HepG2 (cell line): ENCODE data around the gene XPO5. TPM values are rescaled to one million over a fixed set of nuclear protein-coding genes. Genes with fewer than 3 reads are reported as not detected.
A peak's percentile ranks its signal among the peaks of the same experiment; 100 is the strongest.

Experiments
- CENPT ChIP-seq: sonication (generic); formaldehyde crosslinking; IDR thresholded peaks from 2 replicates; pipeline ENCODE4 v1.8.0; 2022; ENCODE audit warnings: low read depth, mild to moderate bottlenecking, moderate library complexity, missing genetic modification reagents
- CTCF ChIP-seq: sonication (generic); formaldehyde crosslinking; IDR thresholded peaks from 2 replicates; pipeline ENCODE4 v1.5.0; 2020; ENCODE audit warnings: mild to moderate bottlenecking, missing genetic modification reagents, moderate library complexity
- KAT2B ChIP-seq: fragments of 150-350 bp; IDR thresholded peaks from 2 replicates; pipeline ENCODE4 v1.6.1; 2014; ENCODE audit warnings: low read depth, low read length, borderline replicate concordance
- MED8 ChIP-seq: sonication (generic); formaldehyde crosslinking; IDR thresholded peaks from 2 replicates; pipeline ENCODE4 v1.8.1; 2023; ENCODE audit warnings: mild to moderate bottlenecking, missing genetic modification reagents; ENCODE audit not compliant: insufficient replicate concordance
- MIXL1 ChIP-seq: IDR thresholded peaks from 2 replicates; pipeline ENCODE4 v1.6.1; 2016
- MTF1 ChIP-seq: sonication (generic); formaldehyde crosslinking; IDR thresholded peaks from 2 replicates; pipeline ENCODE4 v1.5.0; 2020; ENCODE audit warnings: missing genetic modification reagents
- PATZ1 ChIP-seq: sonication (generic); formaldehyde crosslinking; IDR thresholded peaks from 2 replicates; pipeline ENCODE4 v1.4.0; 2020; ENCODE audit warnings: missing genetic modification reagents
- RBFOX2 ChIP-seq: fragments of 200-400 bp; formaldehyde crosslinking; IDR thresholded peaks from 2 replicates; pipeline ENCODE4 v1.6.1; 2017; ENCODE audit warnings: low read depth, mild to moderate bottlenecking, low read length
- SOX13 ChIP-seq, 3 experiments: fragments of 450-650 bp in 1 of 3; sonication (generic) in 1 of 3; formaldehyde crosslinking in 1 of 3; IDR thresholded peaks in 2 of 3; conservative IDR thresholded peaks in 1 of 3; 2 replicates each; pipeline versions ENCODE4 v1.5.0 to v1.6.1; 2016 to 2020; ENCODE audit warnings: antibody characterized with exemption in 1 of 3, mild to moderate bottlenecking in 1 of 3, missing compliant biosample characterization in 1 of 3, missing genetic modification reagents in 1 of 3, moderate library complexity in 1 of 3
- TAF15 ChIP-seq: fragments of 200-400 bp; formaldehyde crosslinking; IDR thresholded peaks from one replicate; pipeline ENCODE4 v1.6.1; 2018; ENCODE audit warnings: mild to moderate bottlenecking, low read depth, low read length; ENCODE audit not compliant: poor library complexity, severe bottlenecking
- TEAD2 ChIP-seq: sonication (generic); formaldehyde crosslinking; IDR thresholded peaks from 2 replicates; pipeline ENCODE4 v1.9.0; 2021; ENCODE audit warnings: missing genetic modification reagents
- YEATS2 ChIP-seq: sonication (generic); formaldehyde crosslinking; IDR thresholded peaks from 2 replicates; pipeline ENCODE4 v1.4.0; 2020; ENCODE audit warnings: missing genetic modification reagents, borderline replicate concordance
- ZBTB7B ChIP-seq: sonication (generic); formaldehyde crosslinking; IDR thresholded peaks from 2 replicates; pipeline ENCODE4 v1.4.0; 2020; ENCODE audit warnings: missing genetic modification reagents
- ZMAT3 ChIP-seq: sonication (generic); formaldehyde crosslinking; conservative IDR thresholded peaks from 2 replicates; pipeline ENCODE4 v1.7.0; 2021; ENCODE audit warnings: missing genetic modification reagents
- ZNF12 ChIP-seq: sonication (generic); formaldehyde crosslinking; IDR thresholded peaks from 2 replicates; pipeline ENCODE4 v1.5.0; 2020; ENCODE audit warnings: missing genetic modification reagents
- ZNF644 ChIP-seq: IDR thresholded peaks from 2 replicates; pipeline ENCODE4 v1.6.1; 2016; ENCODE audit warnings: low read depth
- ZNF670 ChIP-seq: sonication (generic); formaldehyde crosslinking; IDR thresholded peaks from 2 replicates; pipeline ENCODE4 v1.8.0; 2022; ENCODE audit warnings: mild to moderate bottlenecking, missing genetic modification reagents, borderline replicate concordance
- ZNF747 ChIP-seq: sonication (generic); formaldehyde crosslinking; IDR thresholded peaks from 2 replicates; pipeline ENCODE4 v1.8.1; 2023; ENCODE audit warnings: missing genetic modification reagents, mild to moderate bottlenecking, borderline replicate concordance
- ZNF883 ChIP-seq: sonication (generic); formaldehyde crosslinking; IDR thresholded peaks from 2 replicates; pipeline ENCODE4 v1.5.1; 2020; ENCODE audit warnings: mild to moderate bottlenecking, missing genetic modification reagents; ENCODE audit errors: not compliant biosample characterization
- ZSCAN5A ChIP-seq: sonication (generic); formaldehyde crosslinking; IDR thresholded peaks from 2 replicates; pipeline ENCODE4 v1.8.0; 2022; ENCODE audit warnings: mild to moderate bottlenecking, missing genetic modification reagents, borderline replicate concordance
- polyA plus RNA-seq, 8 experiments: library from polyadenylated mRNA; depleted of rRNA in 3 of 8; stranded (reverse) in 7 of 8; unstranded in 1 of 8; fragments of >200 nt; fragmentation: Illumina TruSeq in 4 of 8; extraction: Trizol in 4 of 8; gene quantifications; 2 replicates each; pipeline versions ENCODE4 v1.2.1 to v1.2.3, GENCODE V29; 2011 to 2016; ENCODE audit warnings: low read depth in 4 of 8, missing spikeins in 1 of 8, mixed read lengths in 1 of 8; ENCODE audit not compliant: insufficient read depth in 1 of 8
- total RNA-seq, 5 experiments: library from RNA; depleted of rRNA; stranded (reverse); fragments of >200 nt; fragmentation: Illumina TruSeq; extraction: Trizol; gene quantifications; 2 replicates each; pipeline ENCODE4 v1.2.3, GENCODE V29; 2016; ENCODE audit warnings: low read depth in 1 of 5
- TF ChIP-seq, protein P1 (sequence below): sonication (generic); formaldehyde crosslinking; conservative IDR thresholded peaks from 2 replicates; pipeline ENCODE4 v1.8.1; 2023; ENCODE audit warnings: missing genetic modification reagents
- TF ChIP-seq, protein P2 (sequence below): sonication (generic); formaldehyde crosslinking; IDR thresholded peaks from 2 replicates; pipeline ENCODE4 v1.8.1; 2023; ENCODE audit warnings: mild to moderate bottlenecking, missing genetic modification reagents, borderline replicate concordance

XPO5 gene
- total and polyA plus RNA-seq, 2 of the 13 experiments (the other 11 are each of a cell fraction or from before 2014, with no cell fraction given) = 52.2 to 68.0 TPM

- no peak for TF ChIP-seq TEAD2
- 0 out of 2 replicates have a peak, but pooled peaks have one; percentile 3 for TF ChIP-seq ZNF747
- TF ChIP-seq ZNF12 (CRISPR knock-in tag) = 0 out of 2 replicates have a peak, but pooled peaks have one; percentile 24
- no peak for TF ChIP-seq ZNF670 (CRISPR knock-in tag)
- peak; percentile 49; the same call in 1 of the 2 replicates for TF ChIP-seq RBFOX2
- no peak for TF ChIP-seq ZSCAN5A (CRISPR knock-in tag)
- no peak for TF ChIP-seq ZNF644 (CRISPR knock-in tag)
- TF ChIP-seq ZMAT3 = 0 out of 2 replicates have a peak, but pooled peaks have one; percentile 61
- no peak for TF ChIP-seq ZNF883
- TF ChIP-seq MIXL1 (CRISPR knock-in tag) = no peak
- TF ChIP-seq MTF1 (CRISPR knock-in tag) = no peak
- no peak for TF ChIP-seq CTCF (CRISPR knock-in tag)
- TF ChIP-seq SOX13 (IDR thresholded peaks at IDR 0.05) = no peak
- 0 out of 4 replicates have a peak, but pooled peaks of 1 of the 2 experiments have one; percentile 10 for TF ChIP-seq SOX13 (CRISPR knock-in tag; conservative IDR thresholded peaks at IDR 0.05 in 1 of 2, IDR thresholded peaks at IDR 0.05 in 1 of 2)
- TF ChIP-seq KAT2B = no peak
- no peak for TF ChIP-seq ZBTB7B (CRISPR knock-in tag)
- no peak for TF ChIP-seq CENPT (CRISPR knock-in tag)
- peak; percentile 11; the same call in 1 of the 2 replicates for TF ChIP-seq PATZ1
- no peak for TF ChIP-seq MED8
- TF ChIP-seq YEATS2 (CRISPR knock-in tag) = no peak
- TF ChIP-seq, protein P1, sequence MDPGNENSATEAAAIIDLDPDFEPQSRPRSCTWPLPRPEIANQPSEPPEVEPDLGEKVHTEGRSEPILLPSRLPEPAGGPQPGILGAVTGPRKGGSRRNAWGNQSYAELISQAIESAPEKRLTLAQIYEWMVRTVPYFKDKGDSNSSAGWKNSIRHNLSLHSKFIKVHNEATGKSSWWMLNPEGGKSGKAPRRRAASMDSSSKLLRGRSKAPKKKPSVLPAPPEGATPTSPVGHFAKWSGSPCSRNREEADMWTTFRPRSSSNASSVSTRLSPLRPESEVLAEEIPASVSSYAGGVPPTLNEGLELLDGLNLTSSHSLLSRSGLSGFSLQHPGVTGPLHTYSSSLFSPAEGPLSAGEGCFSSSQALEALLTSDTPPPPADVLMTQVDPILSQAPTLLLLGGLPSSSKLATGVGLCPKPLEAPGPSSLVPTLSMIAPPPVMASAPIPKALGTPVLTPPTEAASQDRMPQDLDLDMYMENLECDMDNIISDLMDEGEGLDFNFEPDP (CRISPR knock-in tag) = no peak
- TF ChIP-seq, protein P2, sequence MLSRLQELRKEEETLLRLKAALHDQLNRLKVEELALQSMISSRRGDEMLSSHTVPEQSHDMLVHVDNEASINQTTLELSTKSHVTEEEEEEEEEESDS (CRISPR knock-in tag) = no peak
- TF ChIP-seq TAF15 = no peak
Observed at GRCh38 chr6:43489277-43490072, 86.4 kb downstream of the XPO5 start (continued).
